Lung (tissue), 12 donors: ENCODE data around the gene NUP210. TPM values are rescaled to one million over a fixed set of nuclear protein-coding genes. Genes with fewer than 3 reads are reported as not detected.

Experiments
- ATAC-seq: fragments of 200-7000 bp; cut with Tn5 transposase; one replicate; pipeline ENCODE4 v1.9.1; 2020; ENCODE audit warnings: moderate number of reproducible peaks; ENCODE audit not compliant: insufficient read depth, low FRiP score
- DNase-seq, 3 donors: peaks; one replicate each; pipeline ENCODE4 v3.0.0-alpha.2; 2013 to 2017
- H3K27ac ChIP-seq, 2 donors: one replicate each; pipeline ENCODE4 v1.5.1; 2013; ENCODE audit warnings: mild to moderate bottlenecking in 2 of 2, moderate library complexity in 2 of 2, control low read depth in 1 of 2, inconsistent platforms in 1 of 2, low read depth in 1 of 2, low read length in 1 of 2
- H3K27me3 ChIP-seq, 3 donors: one replicate each; pipeline ENCODE4 v1.5.1; 2013; ENCODE audit warnings: low read length in 2 of 3; ENCODE audit not compliant: control insufficient read depth in 3 of 3, insufficient read depth in 3 of 3
- H3K36me3 ChIP-seq, 4 donors: one replicate each; pipeline ENCODE4 v1.5.1; 2013; ENCODE audit warnings: low read length in 4 of 4, mild to moderate bottlenecking in 1 of 4, moderate library complexity in 1 of 4; ENCODE audit not compliant: control insufficient read depth in 4 of 4, insufficient read depth in 4 of 4
- H3K4me1 ChIP-seq, 5 donors: one replicate each; pipeline ENCODE4 v1.5.1; 2013; ENCODE audit warnings: low read length in 5 of 5, mild to moderate bottlenecking in 2 of 5, moderate library complexity in 1 of 5; ENCODE audit not compliant: control insufficient read depth in 5 of 5, insufficient read depth in 5 of 5
- H3K4me3 ChIP-seq: one replicate; pipeline ENCODE4 v1.5.1; 2013; ENCODE audit warnings: mild to moderate bottlenecking, control low read depth, moderate library complexity
- H3K9ac ChIP-seq, 2 donors: one replicate each; pipeline ENCODE4 v1.5.1; 2013; ENCODE audit warnings: low read length in 2 of 2, control low read depth in 1 of 2; ENCODE audit not compliant: insufficient read depth in 1 of 2
- H3K9me3 ChIP-seq, 4 donors: one replicate each; pipeline ENCODE4 v1.5.1; 2013; ENCODE audit warnings: low read length in 3 of 4, mild to moderate bottlenecking in 1 of 4, moderate library complexity in 1 of 4; ENCODE audit not compliant: control insufficient read depth in 4 of 4, insufficient read depth in 3 of 4
- CTCF ChIP-seq: IDR thresholded peaks from 2 replicates; pipeline ENCODE4 v1.5.1; 2012; ENCODE audit warnings: mild to moderate bottlenecking; ENCODE audit errors: control extremely low read depth, extremely low read depth
- WGBS, 2 donors: extraction: QIAGEN DNeasy Blood & Tissue Kit; methylation state at CpG; one replicate each; pipeline ENCODE4 v1.1.7; 2013; 5-methylcytosine and 5-hydroxymethylcytosine counted together
- polyA plus RNA-seq, 2 donors: library from polyadenylated mRNA; stranded (reverse); fragments of 200-250 nt; gene quantifications; one replicate each; pipeline ENCODE4 v1.2.1, GENCODE V29; 2013
- total RNA-seq, 2 donors: library from RNA; depleted of rRNA in 1 of 2; stranded (reverse); fragments of >200 nt in 1 of 2; gene quantifications; one replicate each; pipeline ENCODE4 v1.2.1, GENCODE V29; 2014 to 2021
- donor health status: control.
- donor health status: control.
- donor health status: Bipolar disorder and iron deficiency.
- donor health status: healthy.
- donor health status: DM: yes; HTN: yes; CAD: no.

The NUP210 gene
- total and polyA plus RNA-seq, 4 donors, result 5.4 to 20.4 (median 10.5) TPM

- H3K27ac ChIP-seq, result no peak overlapping the region
- WGBS, 2 donors, result 94 to 97% methylated on average over 8 of the region's 8 CpGs
- H3K36me3 ChIP-seq, result peaks cover 0 to 38% (median 0%) of the 10 kb centered on the region in 4 donors
- ATAC-seq (no peak), DNase-seq (no peak)
- no peaks in the 10 kb centered on the region for H3K9me3 ChIP-seq
- H3K9ac ChIP-seq, result no peak overlapping the region
- H3K27me3 ChIP-seq, result no peaks in the 10 kb centered on the region
- no peak for TF ChIP-seq CTCF
- H3K4me1 ChIP-seq, result no peaks in the 10 kb centered on the region
- no peak overlapping the region for H3K4me3 ChIP-seq
Observed at GRCh38 chr3:13372656-13373055, 47.5 kb downstream of the NUP210 start.

- Histone ChIP-seq H3K4me1 (no peaks in the 10 kb centered on the region), H3K9ac (no peak overlapping the region), H3K4me3 (no peak overlapping the region), H3K27ac (no peak overlapping the region), H3K36me3 (peaks cover 0 to 38% (median 0%) of the 10 kb centered on the region in 4 donors), H3K9me3 (no peaks in the 10 kb centered on the region), H3K27me3 (no peaks in the 10 kb centered on the region)
- TF ChIP-seq CTCF, result no peak
- WGBS, 2 donors, result 94 to 98% methylated on average over 4 of the region's 4 CpGs
- ATAC-seq (no peak), DNase-seq (no peak)
Observed at GRCh38 chr3:13372126-13372525, 48.0 kb downstream of the NUP210 start.

DNA sequence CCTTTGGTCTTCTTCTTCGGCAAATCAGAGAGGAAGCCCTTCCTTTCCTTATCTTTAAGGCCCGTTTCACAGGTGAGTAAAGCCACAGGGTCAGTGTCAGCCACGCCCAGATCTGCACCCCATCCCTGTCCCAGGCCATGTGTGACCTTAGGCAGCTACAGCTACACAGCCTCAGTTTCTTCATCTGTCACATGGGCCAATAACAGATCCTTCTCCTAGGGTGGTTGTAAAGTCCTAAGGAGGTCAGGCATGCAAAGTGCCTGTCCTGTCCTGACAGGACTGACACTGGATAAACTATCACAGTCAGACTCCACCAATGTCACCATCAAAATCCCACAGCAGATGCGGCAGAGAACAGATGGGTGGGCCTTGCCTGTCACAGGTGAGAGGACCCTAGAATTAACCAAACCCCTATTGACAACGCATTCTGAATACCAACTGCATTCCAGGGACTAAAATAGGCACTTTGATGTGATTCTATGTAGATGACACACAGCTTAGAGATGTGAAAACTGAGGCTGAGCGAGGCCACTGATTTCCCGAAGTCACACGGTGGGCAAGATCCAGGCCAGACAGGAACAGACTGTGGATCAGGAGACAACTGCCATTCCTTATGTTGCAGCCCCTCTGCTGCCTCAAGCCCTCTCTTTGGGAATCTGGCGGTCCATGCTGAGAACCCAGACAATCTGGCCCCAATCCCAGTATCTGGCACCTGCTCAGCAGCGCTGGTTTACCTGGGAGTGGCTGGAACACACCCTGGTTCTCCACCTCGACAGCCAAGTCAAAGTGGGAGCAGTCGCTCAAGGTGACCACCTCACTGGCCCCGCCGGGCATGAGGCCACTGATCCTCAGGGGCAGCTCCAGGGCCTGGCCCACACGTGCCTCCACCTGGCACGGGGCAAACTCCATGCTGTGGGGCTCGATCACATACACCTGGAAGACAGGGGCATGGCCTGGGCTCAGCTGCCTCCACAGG, 48.7 kb downstream of the NUP210 start:
- 93 to 95% methylated on average over 17 of the region's 17 CpGs for WGBS, 2 donors

More for the DNA sequence above, 48.7 kb downstream of the NUP210 start:
- Histone ChIP-seq H3K9me3 (no peaks in the 10 kb centered on the region), H3K36me3 (peaks cover 0 to 37% (median 0%) of the 10 kb centered on the region in 4 donors), H3K4me1 (no peaks in the 10 kb centered on the region), H3K4me3 (no peak overlapping the region), H3K27ac (no peak overlapping the region), H3K27me3 (no peaks in the 10 kb centered on the region), H3K9ac (no peak overlapping the region)
- ATAC-seq (no peak), DNase-seq (no peak)
- TF ChIP-seq CTCF, result no peak
